WTC11 (cell line): ENCODE results near the gene NRSN2.

Source experiments
- AR ChIP-seq: fragments of 250-450 bp; sonication (Bioruptor Pico); IDR thresholded peaks from 2 replicates; pipeline ENCODE4 v1.9.0; 2021; ENCODE audit warnings: mild to moderate bottlenecking
- ATF3 ChIP-seq: sonication (generic); formaldehyde crosslinking; conservative IDR thresholded peaks from 2 replicates; pipeline ENCODE4 v1.8.1; 2022; ENCODE audit warnings: mild to moderate bottlenecking, missing genetic modification reagents
- CREB1 ChIP-seq: sonication (generic); formaldehyde crosslinking; IDR thresholded peaks from 2 replicates; pipeline ENCODE4 v1.8.0; 2023; ENCODE audit warnings: mild to moderate bottlenecking, missing genetic modification reagents
- CTCF ChIP-seq: fragments of 200-600 bp; IDR thresholded peaks from 2 replicates; pipeline ENCODE4 v1.8.0; 2022; ENCODE audit warnings: antibody characterized with exemption
- FOXJ3 ChIP-seq: sonication (generic); formaldehyde crosslinking; IDR thresholded peaks from 2 replicates; pipeline ENCODE4 v1.9.0; 2021; ENCODE audit warnings: missing genetic modification reagents, mild to moderate bottlenecking, borderline replicate concordance
- GRHL2 ChIP-seq: fragments of 250-450 bp; sonication (Bioruptor Pico); IDR thresholded peaks from 2 replicates; pipeline ENCODE4 v1.8.0; 2022; ENCODE audit warnings: mild to moderate bottlenecking, moderate library complexity; ENCODE audit not compliant: insufficient replicate concordance, severe bottlenecking
- JUN ChIP-seq: sonication (generic); formaldehyde crosslinking; IDR thresholded peaks from 2 replicates; pipeline ENCODE4 v1.8.0; 2023; ENCODE audit warnings: mild to moderate bottlenecking, missing genetic modification reagents
- ZNF121 ChIP-seq: sonication (generic); formaldehyde crosslinking; IDR thresholded peaks from 2 replicates; pipeline ENCODE4 v1.8.0; 2023; ENCODE audit warnings: missing genetic modification reagents
- ZNF423 ChIP-seq: fragments of 250-450 bp; sonication (Bioruptor Pico); IDR thresholded peaks from 2 replicates; pipeline ENCODE4 v2.1.2; 2022; ENCODE audit warnings: mild to moderate bottlenecking, moderate library complexity
- TF ChIP-seq, protein P1 (sequence below): sonication (generic); formaldehyde crosslinking; IDR thresholded peaks from 2 replicates; pipeline ENCODE4 v1.8.1; 2022; ENCODE audit warnings: mild to moderate bottlenecking, missing genetic modification reagents, moderate library complexity, borderline replicate concordance
- TF ChIP-seq, protein P2 (sequence below): sonication (generic); formaldehyde crosslinking; IDR thresholded peaks from 2 replicates; pipeline ENCODE4 v1.8.1; 2022; ENCODE audit warnings: low read depth, mild to moderate bottlenecking, moderate library complexity, missing genetic modification reagents, borderline replicate concordance

GRCh38 chr20:371755-372542 is 25.0 kb downstream of the NRSN2 start:
- TF ChIP-seq CTCF (no peak), ZNF121 (CRISPR knock-in tag) (no peak), GRHL2 (no peak), ATF3 (CRISPR knock-in tag) (no peak), FOXJ3 (no peak), ZNF423 (CRISPR knock-in tag) (no peak), JUN (CRISPR knock-in tag) (no peak), CREB1 (CRISPR knock-in tag) (no peak), AR (no peak)
- TF ChIP-seq, protein P1, sequence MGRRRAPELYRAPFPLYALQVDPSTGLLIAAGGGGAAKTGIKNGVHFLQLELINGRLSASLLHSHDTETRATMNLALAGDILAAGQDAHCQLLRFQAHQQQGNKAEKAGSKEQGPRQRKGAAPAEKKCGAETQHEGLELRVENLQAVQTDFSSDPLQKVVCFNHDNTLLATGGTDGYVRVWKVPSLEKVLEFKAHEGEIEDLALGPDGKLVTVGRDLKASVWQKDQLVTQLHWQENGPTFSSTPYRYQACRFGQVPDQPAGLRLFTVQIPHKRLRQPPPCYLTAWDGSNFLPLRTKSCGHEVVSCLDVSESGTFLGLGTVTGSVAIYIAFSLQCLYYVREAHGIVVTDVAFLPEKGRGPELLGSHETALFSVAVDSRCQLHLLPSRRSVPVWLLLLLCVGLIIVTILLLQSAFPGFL (CRISPR knock-in tag) = no peak
- TF ChIP-seq, protein P2, sequence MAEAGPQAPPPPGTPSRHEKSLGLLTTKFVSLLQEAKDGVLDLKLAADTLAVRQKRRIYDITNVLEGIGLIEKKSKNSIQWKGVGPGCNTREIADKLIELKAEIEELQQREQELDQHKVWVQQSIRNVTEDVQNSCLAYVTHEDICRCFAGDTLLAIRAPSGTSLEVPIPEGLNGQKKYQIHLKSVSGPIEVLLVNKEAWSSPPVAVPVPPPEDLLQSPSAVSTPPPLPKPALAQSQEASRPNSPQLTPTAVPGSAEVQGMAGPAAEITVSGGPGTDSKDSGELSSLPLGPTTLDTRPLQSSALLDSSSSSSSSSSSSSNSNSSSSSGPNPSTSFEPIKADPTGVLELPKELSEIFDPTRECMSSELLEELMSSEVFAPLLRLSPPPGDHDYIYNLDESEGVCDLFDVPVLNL (CRISPR knock-in tag) = no peak
